ENCODE measurements around the gene HOXB8.

Gene HOXB8

DNA sequence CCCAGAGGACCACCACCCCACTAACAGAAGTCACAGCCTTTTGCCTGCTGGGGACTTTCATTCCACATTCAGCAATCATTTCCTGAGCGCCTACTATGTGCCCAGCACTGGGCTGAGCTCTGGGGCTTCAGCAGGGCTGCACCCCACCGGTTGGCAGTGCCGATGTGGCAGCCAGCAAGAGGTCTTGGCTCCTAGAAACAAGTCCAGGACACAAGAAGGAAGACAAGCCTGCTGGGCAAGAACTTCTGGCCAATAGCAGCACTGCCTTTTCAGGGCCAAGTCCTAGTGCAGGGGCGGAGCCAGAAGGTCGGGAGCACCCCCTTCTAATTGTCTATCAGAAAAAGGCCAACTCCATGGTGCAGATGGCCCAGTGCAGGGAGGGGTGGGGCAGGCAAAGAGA is 24.0 kb upstream of the HOXB8 start:
- no peak overlapping the region for H3K4me3 ChIP-seq (IDR thresholded peaks at IDR 0.05; ENCODE audit: insufficient read depth, low read depth, low read length)
- no peaks in the 10 kb centered on the region for H3K36me3 ChIP-seq (ENCODE audit: insufficient read depth)
- H3K27ac ChIP-seq, result no peak overlapping the region
- peaks cover 5% of the 10 kb centered on the region; the same call in 1 of the 2 replicates for H3K27me3 ChIP-seq (ENCODE audit: insufficient read depth, low read depth)
- no peak overlapping the region for H3K9ac ChIP-seq
- TF ChIP-seq, protein P1, sequence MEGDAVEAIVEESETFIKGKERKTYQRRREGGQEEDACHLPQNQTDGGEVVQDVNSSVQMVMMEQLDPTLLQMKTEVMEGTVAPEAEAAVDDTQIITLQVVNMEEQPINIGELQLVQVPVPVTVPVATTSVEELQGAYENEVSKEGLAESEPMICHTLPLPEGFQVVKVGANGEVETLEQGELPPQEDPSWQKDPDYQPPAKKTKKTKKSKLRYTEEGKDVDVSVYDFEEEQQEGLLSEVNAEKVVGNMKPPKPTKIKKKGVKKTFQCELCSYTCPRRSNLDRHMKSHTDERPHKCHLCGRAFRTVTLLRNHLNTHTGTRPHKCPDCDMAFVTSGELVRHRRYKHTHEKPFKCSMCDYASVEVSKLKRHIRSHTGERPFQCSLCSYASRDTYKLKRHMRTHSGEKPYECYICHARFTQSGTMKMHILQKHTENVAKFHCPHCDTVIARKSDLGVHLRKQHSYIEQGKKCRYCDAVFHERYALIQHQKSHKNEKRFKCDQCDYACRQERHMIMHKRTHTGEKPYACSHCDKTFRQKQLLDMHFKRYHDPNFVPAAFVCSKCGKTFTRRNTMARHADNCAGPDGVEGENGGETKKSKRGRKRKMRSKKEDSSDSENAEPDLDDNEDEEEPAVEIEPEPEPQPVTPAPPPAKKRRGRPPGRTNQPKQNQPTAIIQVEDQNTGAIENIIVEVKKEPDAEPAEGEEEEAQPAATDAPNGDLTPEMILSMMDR (conservative IDR thresholded peaks at IDR 0.05; ENCODE audit: low read depth, low read length), result no peak
- H3K4me1 ChIP-seq (ENCODE audit: low read depth, poor library complexity, severe bottlenecking), result peaks cover 17% of the 10 kb centered on the region
- no peak overlapping the region for H3K4me2 ChIP-seq
- H3K79me2 ChIP-seq (ENCODE audit: insufficient read depth, low read depth), result no peaks in the 10 kb centered on the region
- no peaks in the 10 kb centered on the region for H4K20me1 ChIP-seq (ENCODE audit: insufficient read depth)
- no peak overlapping the region for H2AFZ ChIP-seq (ENCODE audit: low read depth)

- no peaks in the 10 kb centered on the region for H3K79me2 ChIP-seq (ENCODE audit: insufficient read depth, low read depth)
- H3K4me1 ChIP-seq (ENCODE audit: low read depth, poor library complexity, severe bottlenecking), result peaks cover 27% of the 10 kb centered on the region
- H3K4me2 ChIP-seq, result no peak overlapping the region
- H4K20me1 ChIP-seq (ENCODE audit: insufficient read depth), result no peaks in the 10 kb centered on the region
- H3K36me3 ChIP-seq (ENCODE audit: insufficient read depth), result no peaks in the 10 kb centered on the region
- no peak overlapping the region for H3K27ac ChIP-seq
- TF ChIP-seq, protein P1 (conservative IDR thresholded peaks at IDR 0.05; ENCODE audit: low read depth, low read length), result no peak
- H3K9ac ChIP-seq, result no peak overlapping the region
- H2AFZ ChIP-seq (ENCODE audit: low read depth), result no peak overlapping the region
- peaks cover 5% of the 10 kb centered on the region; the same call in 1 of the 2 replicates for H3K27me3 ChIP-seq (ENCODE audit: insufficient read depth, low read depth)
- no peak overlapping the region for H3K4me3 ChIP-seq (IDR thresholded peaks at IDR 0.05; ENCODE audit: insufficient read depth, low read depth, low read length)
These were observed 22.5 kb upstream of the HOXB8 start for GRCh38 chr17:48637323-48638260.

- Histone ChIP-seq H3K36me3 (ENCODE audit: insufficient read depth) (no peaks in the 10 kb centered on the region), H3K27me3 (ENCODE audit: insufficient read depth, low read depth) (peaks cover 5% of the 10 kb centered on the region; the same call in 1 of the 2 replicates), H3K4me2 (peak overlapping the region; percentile 48), H2AFZ (ENCODE audit: low read depth) (peak overlapping the region; percentile 39), H3K79me2 (ENCODE audit: insufficient read depth, low read depth) (no peaks in the 10 kb centered on the region), H3K9ac (no peak overlapping the region), H3K4me3 (IDR thresholded peaks at IDR 0.05; ENCODE audit: insufficient read depth, low read depth, low read length) (no peak overlapping the region), H4K20me1 (ENCODE audit: insufficient read depth) (no peaks in the 10 kb centered on the region), H3K27ac (no peak overlapping the region), H3K4me1 (ENCODE audit: low read depth, poor library complexity, severe bottlenecking) (peaks cover 39% of the 10 kb centered on the region)
- TF ChIP-seq, protein P1 (conservative IDR thresholded peaks at IDR 0.05; ENCODE audit: low read depth, low read length), result peak; percentile 87
These were observed 21.3 kb upstream of the HOXB8 start for GRCh38 chr17:48636177-48637018.

DNA sequence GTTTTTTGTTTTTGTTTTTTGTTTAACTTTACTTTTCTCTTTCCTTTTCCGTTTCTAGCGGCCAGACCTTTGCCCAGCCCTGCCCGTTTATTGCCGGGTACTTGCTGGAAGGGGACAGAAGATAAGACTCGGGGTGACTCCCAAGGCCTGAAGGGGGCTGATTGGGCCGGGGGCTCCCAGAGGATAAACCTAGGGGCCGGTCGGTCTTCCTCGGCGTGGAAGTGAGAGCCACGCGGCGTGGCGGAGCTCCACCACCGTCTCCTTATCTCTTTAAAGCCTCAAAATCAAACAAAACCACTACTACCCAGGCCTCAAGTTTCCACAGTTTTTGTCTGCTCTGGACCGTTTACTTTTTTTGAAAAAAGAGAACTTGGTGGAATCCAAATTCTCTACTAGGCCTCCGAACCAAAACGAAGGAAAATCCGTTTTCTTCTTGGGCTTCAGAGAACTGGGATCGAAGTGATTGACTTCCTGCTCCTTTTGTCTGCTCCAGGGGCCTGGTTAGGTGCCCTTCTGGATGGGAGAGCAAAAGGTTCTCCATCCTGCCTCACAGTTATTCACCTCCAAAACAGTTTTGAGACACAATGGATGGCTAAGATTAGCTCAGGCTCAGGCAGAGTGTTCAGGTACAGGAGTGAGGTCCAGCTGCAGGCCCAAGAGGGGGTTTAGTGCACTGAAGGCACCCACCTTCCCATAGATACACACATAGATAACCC is 19.6 kb upstream of the HOXB8 start:
- Histone ChIP-seq H3K36me3 (ENCODE audit: insufficient read depth) (no peaks in the 10 kb centered on the region), H3K27me3 (ENCODE audit: insufficient read depth, low read depth) (peaks cover 5% of the 10 kb centered on the region; the same call in 1 of the 2 replicates), H3K79me2 (ENCODE audit: insufficient read depth, low read depth) (no peaks in the 10 kb centered on the region), H3K4me3 (IDR thresholded peaks at IDR 0.05; ENCODE audit: insufficient read depth, low read depth, low read length) (no peak overlapping the region), H3K27ac (no peak overlapping the region), H3K4me2 (no peak overlapping the region; the same call in 1 of the 2 replicates), H4K20me1 (ENCODE audit: insufficient read depth) (no peaks in the 10 kb centered on the region), H2AFZ (ENCODE audit: low read depth) (no peak overlapping the region), H3K9ac (no peak overlapping the region), H3K4me1 (ENCODE audit: low read depth, poor library complexity, severe bottlenecking) (peaks cover 47% of the 10 kb centered on the region)
- TF ChIP-seq, protein P1 (conservative IDR thresholded peaks at IDR 0.05; ENCODE audit: low read depth, low read length), result no peak

Measured in KMS-11 (cell line).